WERI-Rb-1 (cell line): ENCODE data around the gene NR1H3.

Experiments used
- DNase-seq: peaks from one replicate; pipeline ENCODE4 v3.0.0-alpha.2; 2020
- H3K27ac ChIP-seq: fragments of 250-450 bp; sonication (Bioruptor Pico); 2 replicates; pipeline ENCODE4 v1.5.1; 2020; ENCODE audit warnings: mild to moderate bottlenecking, moderate library complexity
- H3K27me3 ChIP-seq: fragments of 250-450 bp; sonication (Bioruptor Pico); 2 replicates; pipeline ENCODE4 v1.5.1; 2021; ENCODE audit warnings: mild to moderate bottlenecking, low read depth, moderate library complexity; ENCODE audit not compliant: insufficient read depth, severe bottlenecking
- H3K36me3 ChIP-seq: fragments of 250-450 bp; sonication (Bioruptor Pico); 2 replicates; pipeline ENCODE4 v1.5.1; 2020; ENCODE audit warnings: mild to moderate bottlenecking, moderate library complexity
- H3K4me3 ChIP-seq: 2 replicates; pipeline ENCODE4 v1.5.1; 2011; ENCODE audit warnings: low read depth, mild to moderate bottlenecking, control low read depth, low read length
- H3K9me3 ChIP-seq: fragments of 250-450 bp; sonication (Bioruptor Pico); 2 replicates; pipeline ENCODE4 v1.5.1; 2021; ENCODE audit warnings: mild to moderate bottlenecking, moderate library complexity; ENCODE audit not compliant: severe bottlenecking
- CTCF ChIP-seq: IDR thresholded peaks from 2 replicates; pipeline ENCODE4 v1.5.1; 2011; ENCODE audit warnings: low read depth, mild to moderate bottlenecking, control low read depth, inconsistent platforms, low read length

Gene NR1H3

GRCh38 chr11:47268448-47269001 is 10.7 kb downstream of the NR1H3 start:
- no peaks in the 10 kb centered on the region for H3K27me3 ChIP-seq
- peak overlapping the region; percentile 75 for H3K4me3 ChIP-seq
- H3K36me3 ChIP-seq: no peaks in the 10 kb centered on the region; the same call in 1 of the 2 replicates
- H3K27ac ChIP-seq: peak overlapping the region; percentile 97
- no peak for DNase-seq
- no peaks in the 10 kb centered on the region for H3K9me3 ChIP-seq
- TF ChIP-seq CTCF: no peak

DNA sequence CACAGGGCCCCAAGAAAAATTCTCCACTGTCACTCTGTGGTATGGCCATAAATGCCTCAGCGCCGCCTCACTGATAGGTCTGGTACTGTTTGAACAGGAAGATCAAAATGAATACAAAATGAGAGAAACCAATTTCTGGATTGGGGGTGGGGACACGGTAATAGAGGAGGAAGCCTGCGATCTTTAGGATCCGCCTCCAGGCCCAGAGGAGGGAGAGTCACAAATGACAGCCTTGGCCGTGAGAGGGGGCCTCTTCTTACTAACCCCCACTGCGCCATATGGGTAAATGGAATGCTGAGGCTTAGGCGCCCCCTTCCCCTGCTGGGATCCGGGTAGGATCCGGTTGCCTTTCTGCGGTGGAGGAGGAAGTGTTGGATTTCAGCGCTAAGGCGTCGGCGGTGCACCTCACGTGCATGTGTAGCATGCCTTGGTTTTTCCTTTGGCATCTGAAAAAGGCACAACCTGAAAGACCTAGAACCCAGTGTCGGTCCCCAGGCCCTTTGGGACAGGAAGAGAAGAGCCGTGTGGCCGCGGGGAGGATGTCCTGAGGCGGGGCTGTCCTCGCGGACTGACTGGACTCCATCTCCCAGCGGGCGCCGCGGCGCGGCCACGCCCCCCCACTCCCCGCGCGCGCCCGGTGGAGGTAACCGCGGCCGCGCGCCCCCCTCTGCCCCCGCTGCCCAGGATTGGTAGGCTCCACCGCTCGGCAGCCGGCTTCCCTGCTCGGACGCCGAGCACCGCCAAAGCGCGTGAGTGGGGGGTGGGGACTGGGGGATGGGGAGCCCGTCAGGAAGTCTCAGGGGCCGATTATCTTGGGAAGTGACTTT is 11.4 kb downstream of the NR1H3 start:
- Histone ChIP-seq H3K36me3 (peaks cover 5% of the 10 kb centered on the region), H3K9me3 (no peaks in the 10 kb centered on the region), H3K27ac (peak overlapping the region; percentile 97), H3K4me3 (peak overlapping the region; percentile 75), H3K27me3 (no peaks in the 10 kb centered on the region)
- DNase-seq: peak; percentile 93
- no peak for TF ChIP-seq CTCF

DNA sequence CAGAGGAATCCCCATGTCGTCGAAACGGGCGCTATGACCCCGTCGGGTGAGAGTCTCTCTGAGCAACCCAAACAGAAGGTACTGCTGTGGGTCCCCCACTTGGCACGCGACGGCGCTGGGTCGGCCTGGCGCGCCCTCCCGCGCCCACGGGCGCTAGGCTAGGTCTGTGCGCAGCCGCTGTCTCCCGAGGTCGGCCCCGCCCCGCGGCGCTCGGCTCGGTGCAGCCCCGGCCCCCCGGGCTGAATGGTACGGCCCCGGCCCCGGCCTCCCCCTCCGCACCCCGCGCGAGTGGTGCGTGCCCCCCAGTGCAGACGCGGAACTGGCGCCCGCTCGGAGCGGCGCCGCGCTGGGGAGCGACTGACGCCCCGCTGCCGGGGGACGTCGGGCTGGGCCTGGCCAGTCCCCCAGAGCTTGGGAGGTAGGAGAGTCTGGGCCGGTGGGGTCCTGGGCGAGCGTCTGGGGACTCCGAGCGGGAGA is 12.1 kb downstream of the NR1H3 start, which contains the start of gene MADD:
TSS of gene MADD (plus strand) at position 305 of the 477 bp plus-strand sequence.
- Histone ChIP-seq H3K9me3 (no peaks in the 10 kb centered on the region), H3K4me3 (peak within 1 kb of the TSS; percentile 75), H3K36me3 (peaks cover 11% of the 10 kb centered on the region), H3K27ac (peak within 1 kb of the TSS; percentile 97), H3K27me3 (no peaks in the 10 kb centered on the region)
- DNase-seq: peak; percentile 89
- TF ChIP-seq CTCF: no peak; the same call in 1 of the 2 replicates

DNA sequence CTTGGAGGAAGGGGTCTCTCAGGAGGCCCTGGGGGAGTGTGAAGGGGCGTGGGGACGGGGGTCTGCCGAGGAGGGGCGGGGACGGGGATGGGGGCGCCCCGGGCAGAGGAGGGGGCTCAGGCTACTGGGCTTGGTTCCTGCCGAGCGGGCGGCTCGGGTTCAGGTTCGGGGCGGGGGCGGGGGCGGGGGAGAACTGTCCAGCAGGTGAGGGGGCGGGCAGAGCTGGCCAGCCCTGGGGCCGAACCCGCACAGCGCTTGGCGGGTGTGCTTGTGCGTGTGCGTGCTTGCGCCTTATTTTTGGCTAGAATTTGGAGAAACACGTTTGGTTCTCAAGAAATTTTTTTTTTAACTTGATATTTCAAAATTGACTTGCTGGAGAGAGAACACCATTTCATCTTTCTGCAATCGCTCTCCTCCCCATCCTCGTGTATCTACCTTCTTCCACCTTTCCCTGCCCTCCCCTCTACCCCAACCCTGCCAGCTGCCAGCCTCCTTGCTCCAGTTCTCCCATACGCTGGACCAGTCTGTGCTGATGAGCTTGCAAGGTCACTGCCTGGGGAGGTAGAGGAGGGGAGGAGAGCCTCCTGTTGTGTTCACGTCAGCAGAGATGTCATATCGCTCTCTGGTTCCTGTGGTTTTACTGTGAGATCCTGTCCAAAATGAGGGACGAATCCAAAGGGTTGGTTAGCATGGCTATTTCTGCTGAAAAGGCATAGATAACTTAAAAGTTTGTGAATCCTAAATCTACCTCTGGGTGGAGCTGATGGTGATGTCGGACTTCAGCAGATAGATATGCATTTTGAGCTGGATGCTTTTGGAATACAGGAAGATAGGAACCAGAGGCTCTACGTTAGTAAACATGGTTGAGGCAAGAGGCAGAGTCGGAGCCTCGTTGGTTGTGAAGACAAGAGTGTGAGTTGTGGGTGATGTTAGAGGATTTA is 12.8 kb downstream of the NR1H3 start:
- TF ChIP-seq CTCF: no peak
- H3K27me3 ChIP-seq: no peaks in the 10 kb centered on the region
- peak overlapping the region; percentile 75 for H3K4me3 ChIP-seq
- DNase-seq: peak; percentile 43
- peak overlapping the region; percentile 97 for H3K27ac ChIP-seq
- H3K36me3 ChIP-seq: peaks cover 19% of the 10 kb centered on the region
- H3K9me3 ChIP-seq: no peaks in the 10 kb centered on the region

- DNase-seq: no peak
- Histone ChIP-seq H3K4me3 (peak overlapping the region; percentile 75), H3K36me3 (peaks cover 26% of the 10 kb centered on the region), H3K27ac (peak overlapping the region; percentile 58), H3K9me3 (no peaks in the 10 kb centered on the region), H3K27me3 (no peaks in the 10 kb centered on the region)
- no peak for TF ChIP-seq CTCF
Observed at GRCh38 chr11:47271328-47271727, 13.5 kb downstream of the NR1H3 start.
